Right ventricle myocardium superior (tissue), 1 donor: Measurements from ENCODE around the gene LDB1. TPM values are rescaled to one million over a fixed set of nuclear protein-coding genes. Genes with fewer than 3 reads are reported as not detected.

Experiments used
- ATAC-seq: fragments of 200-7000 bp; cut with Tn5 transposase; one replicate; pipeline ENCODE4 v1.9.1; 2020; ENCODE audit warnings: mild to moderate bottlenecking; ENCODE audit not compliant: poor library complexity
- DNase-seq: peaks from one replicate; pipeline ENCODE4 v3.0.0-alpha.2; 2020
- intact Hi-C: fragments of 100-400 bp; cut with DNase I; formaldehyde crosslinking; loops from one replicate; pipeline ENCODE4 v1.11.2; 2022
- long read RNA-seq: library from polyadenylated mRNA; unstranded; transcript quantifications from one replicate; pipeline ENCODE4 v2.0.0, GENCODE V29; 2021
- total RNA-seq: library from RNA; stranded (reverse); fragmentation: NEBNext Ultra II Directional; extraction: Animal tissue kit (Norgen Biotek cat#: 25700); gene quantifications from one replicate; pipeline ENCODE4 v1.2.1, GENCODE V29; 2021
- donor health status: DM: no; HTN: yes; CAD: no; lungs with severe emphysema.

Gene LDB1
- 56.2 TPM for total RNA-seq
- long read RNA-seq, transcript LDB1-202 (11 exons, 2,089 nt): major isoform, 6 of 27 reads
- long read RNA-seq, partial matches to known transcripts: 11 of 27 reads
- long read RNA-seq, other reads (novel, unspliced or antisense): 9 of 27 reads

- peak; percentile 77 for ATAC-seq
- DNase-seq: peak; percentile 87
- intact Hi-C loops: no loop called here
Observed at GRCh38 chr10:102120142-102120990, at the start of gene LDB1. LDB1 (minus strand) TSS chr10:102120368; CDS start chr10:102120110, 258 bp downstream.

DNA sequence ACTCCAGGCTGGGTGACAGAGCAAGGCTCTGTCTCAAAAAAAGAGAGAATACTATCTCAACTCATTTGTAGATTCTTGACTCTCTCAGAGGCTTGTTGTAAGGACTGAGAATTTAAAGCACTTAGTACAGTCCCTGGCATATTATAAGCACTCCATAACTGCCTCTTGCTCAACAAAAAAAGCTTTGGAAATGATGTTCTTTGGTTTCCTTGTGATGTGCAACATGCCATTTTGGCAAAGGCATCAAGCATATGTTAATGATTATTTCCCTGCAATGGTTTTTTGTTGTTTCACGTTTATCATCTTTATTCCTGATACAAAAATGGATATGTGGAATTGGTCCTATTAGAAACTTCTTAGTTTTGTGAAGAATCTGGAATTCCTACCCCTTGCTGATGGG, 47.7 kb upstream of the LDB1 start:
- intact Hi-C loops: loop anchor here (5.0 kb wide), 2 partner anchors 59 to 184 kb away; partner anchors contain the start of gene ELOVL3
- ATAC-seq: no peak
- DNase-seq: no peak

DNA sequence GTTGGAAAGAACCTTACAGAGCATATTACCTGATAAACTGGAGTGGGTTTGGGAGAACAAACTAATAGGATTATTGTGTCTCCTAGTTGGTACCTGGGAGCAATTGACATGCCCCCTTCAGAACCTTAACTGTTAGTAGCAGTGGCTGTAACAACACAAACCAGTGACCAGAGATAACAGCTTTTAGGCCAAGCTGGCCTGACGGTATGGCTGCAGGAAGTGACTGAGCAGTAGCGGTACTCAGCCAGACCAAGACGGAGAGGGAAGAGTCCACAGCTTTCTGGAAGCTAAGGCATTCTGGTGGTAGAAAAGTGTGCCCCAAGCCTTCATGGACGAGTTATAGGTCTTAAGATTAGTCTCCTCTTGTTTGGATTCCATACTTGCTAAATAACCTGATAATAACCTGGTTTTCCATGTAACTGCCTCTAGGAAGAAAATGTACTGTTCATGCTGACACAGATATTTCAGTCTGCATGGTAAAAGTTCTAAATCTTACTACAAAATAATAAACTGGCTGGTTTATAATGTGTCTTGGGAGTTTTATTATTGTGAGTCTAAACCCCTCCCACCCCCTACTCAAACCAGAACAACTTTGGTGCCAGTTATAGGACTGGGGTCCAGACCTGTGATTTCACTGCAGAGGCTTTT, 43.3 kb upstream of the LDB1 start:
- intact Hi-C loops: no loop called here

GRCh38 chr10:102159831-102160230, 39.7 kb upstream of the LDB1 start:
- intact Hi-C loops: no loop called here
- ATAC-seq (no peak), DNase-seq (no peak)

More for the DNA sequence above, 43.3 kb upstream of the LDB1 start:
- ATAC-seq (no peak), DNase-seq (no peak)

DNA sequence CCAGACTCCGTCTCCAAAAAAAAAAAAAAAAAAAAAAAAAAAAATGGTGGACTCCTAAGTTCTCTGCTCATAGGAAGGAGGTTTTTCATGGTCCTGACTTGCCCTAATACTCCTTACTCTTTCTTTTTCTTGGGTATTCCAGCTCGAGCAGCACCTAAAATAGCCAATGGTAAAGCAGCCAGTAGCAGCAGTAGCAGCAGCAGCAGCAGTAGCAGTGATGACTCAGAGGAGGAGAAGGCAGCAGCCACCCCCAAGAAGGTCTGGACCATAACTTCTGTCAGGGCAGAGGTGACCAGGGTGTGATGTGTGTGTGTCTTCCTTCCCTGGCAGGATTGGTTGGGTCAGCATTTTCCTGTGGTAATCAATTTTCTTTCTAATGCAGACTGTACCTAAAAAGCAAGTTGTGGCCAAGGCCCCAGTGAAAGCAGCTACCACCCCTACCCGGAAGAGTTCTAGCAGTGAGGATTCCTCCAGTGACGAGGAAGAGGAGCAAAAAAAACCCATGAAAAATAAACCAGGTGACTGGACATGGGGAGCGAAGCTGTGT, 39.0 kb upstream of the LDB1 start:
- DNase-seq: no peak
- ATAC-seq: no peak
- intact Hi-C loops: no loop called here

- DNase-seq (no peak), ATAC-seq (no peak)
- intact Hi-C loops: no loop called here
Observed at GRCh38 chr10:102157224-102157623, 37.1 kb upstream of the LDB1 start.

DNA sequence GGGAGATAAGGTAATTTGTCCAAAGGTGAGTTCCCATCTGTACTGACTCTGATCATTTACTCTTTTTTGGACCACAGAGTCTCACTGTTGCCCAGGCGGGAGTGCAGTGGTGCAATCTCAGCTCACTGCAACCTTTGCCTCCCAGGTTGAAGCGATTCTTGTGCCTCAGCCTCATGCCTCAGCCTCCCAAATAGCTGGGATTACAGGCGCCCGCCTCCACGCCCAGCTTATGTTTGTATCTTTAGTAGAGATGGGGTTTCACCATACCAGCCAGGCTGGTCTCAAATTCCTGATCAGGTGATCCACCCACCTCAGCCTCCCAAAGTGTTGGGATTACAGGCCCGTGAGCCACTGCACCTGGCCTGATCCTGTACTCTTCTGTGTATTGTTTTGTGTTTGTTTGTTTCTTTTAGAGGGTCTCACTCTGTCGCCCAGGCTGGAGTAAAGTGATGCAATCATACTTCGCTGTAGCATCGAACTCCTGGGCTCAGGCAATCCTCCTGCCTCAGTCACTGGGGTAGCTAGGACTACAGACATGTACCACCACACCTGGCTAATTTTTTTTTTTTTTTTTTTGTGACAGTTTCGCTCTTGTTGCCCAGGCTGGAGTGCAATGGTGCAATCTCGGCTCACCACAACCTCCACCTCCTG, 34.4 kb upstream of the LDB1 start:
- ATAC-seq: no peak
- DNase-seq: no peak
- intact Hi-C loops: no loop called here

- DNase-seq: no peak
- ATAC-seq: no peak
- intact Hi-C loops: no loop called here
Observed at GRCh38 chr10:102153093-102153620, 33.0 kb upstream of the LDB1 start.

DNA sequence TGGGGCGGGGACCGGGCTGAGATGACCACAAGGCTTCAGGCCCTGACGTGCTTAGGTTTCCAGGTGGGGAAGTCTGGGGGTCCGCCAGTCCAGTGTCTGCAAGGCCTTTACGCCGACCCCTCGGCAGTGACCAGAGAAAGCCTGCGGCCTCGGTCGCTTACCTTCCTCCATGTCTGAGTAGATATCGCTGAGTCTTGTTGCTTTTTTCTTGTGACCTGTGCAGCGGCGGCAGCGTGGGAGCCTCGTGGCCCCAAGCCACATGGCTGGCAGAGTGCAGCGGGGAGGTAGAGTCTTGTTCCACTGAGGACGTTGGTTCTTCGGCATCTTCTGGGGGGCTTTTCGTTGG, 32.4 kb upstream of the LDB1 start:
- DNase-seq (no peak), ATAC-seq (no peak)
- intact Hi-C loops: no loop called here

GRCh38 chr10:102151774-102152544, 31.8 kb upstream of the LDB1 start, which contains the start of gene NOLC1:
NOLC1 (plus strand) TSS chr10:102152389; CDS start chr10:102152411, 22 bp downstream.
- intact Hi-C loops: no loop called here
- peak; percentile 100 for DNase-seq
- peak; percentile 99 for ATAC-seq

- ATAC-seq: no peak
- intact Hi-C loops: no loop called here
- no peak for DNase-seq
Observed at GRCh38 chr10:102150970-102151773, 31.0 kb upstream of the LDB1 start.

DNA sequence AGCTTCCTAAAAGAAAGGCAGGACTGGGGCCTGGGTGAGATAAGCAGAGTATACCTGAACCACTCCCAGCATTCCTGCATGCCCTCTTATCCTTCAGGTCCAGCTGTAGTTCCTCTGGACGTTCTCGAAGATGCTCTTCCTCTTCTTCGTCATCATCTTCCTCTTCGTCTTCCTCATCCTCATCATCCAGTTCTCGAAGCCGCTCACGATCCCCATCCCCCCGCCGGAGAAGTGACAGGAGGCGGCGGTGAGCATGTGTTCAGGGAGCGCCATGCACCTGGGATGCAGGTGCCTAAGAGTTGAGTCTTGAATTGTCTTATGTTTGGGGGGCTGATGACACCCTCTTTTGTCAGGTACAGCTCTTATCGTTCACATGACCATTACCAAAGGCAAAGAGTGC, 28.1 kb upstream of the LDB1 start:
- DNase-seq: no peak
- intact Hi-C loops: no loop called here
- no peak for ATAC-seq

GRCh38 chr10:102147561-102147960, 27.4 kb upstream of the LDB1 start:
- intact Hi-C loops: no loop called here

GRCh38 chr10:102146971-102147428, 26.8 kb upstream of the LDB1 start:
- no peak for ATAC-seq
- intact Hi-C loops: no loop called here
- DNase-seq: no peak

More at GRCh38 chr10:102147561-102147960, 27.4 kb upstream of the LDB1 start:
- DNase-seq (no peak), ATAC-seq (no peak)

- intact Hi-C loops: no loop called here
- DNase-seq (no peak), ATAC-seq (no peak)
Observed at GRCh38 chr10:102141583-102142107, 21.5 kb upstream of the LDB1 start.

DNA sequence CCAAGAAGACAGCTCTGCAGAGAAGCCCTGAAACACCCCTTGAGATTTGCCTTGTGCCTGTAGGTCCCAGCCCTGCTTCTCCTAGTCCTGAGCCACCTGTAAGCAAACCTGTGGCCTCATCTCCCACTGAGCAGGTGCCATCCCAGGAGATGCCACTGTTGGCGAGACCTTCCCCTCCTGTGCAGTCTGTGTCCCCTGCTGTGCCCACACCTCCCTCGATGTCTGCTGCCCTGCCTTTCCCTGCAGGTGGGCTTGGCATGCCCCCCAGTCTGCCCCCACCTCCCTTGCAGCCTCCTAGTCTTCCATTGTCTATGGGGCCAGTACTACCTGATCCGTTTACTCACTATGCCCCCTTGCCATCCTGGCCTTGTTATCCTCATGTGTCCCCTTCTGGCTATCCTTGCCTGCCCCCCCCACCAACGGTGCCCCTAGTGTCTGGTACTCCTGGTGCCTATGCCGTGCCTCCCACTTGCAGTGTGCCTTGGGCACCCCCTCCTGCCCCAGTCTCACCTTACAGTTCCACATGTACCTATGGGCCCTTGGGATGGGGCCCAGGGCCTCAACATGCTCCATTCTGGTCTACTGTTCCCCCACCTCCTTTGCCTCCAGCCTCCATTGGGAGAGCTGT, 20.9 kb upstream of the LDB1 start:
- ATAC-seq (no peak), DNase-seq (no peak)
- intact Hi-C loops: no loop called here

- intact Hi-C loops: no loop called here
- DNase-seq (no peak), ATAC-seq (no peak)
Observed at GRCh38 chr10:102140218-102140617, 20.1 kb upstream of the LDB1 start.
